Right lobe of liver (tissue), 4 donors: ENCODE data around the gene GNAL.

Experiments used
- POLR2A ChIP-seq: fragments of 450-650 bp; IDR thresholded peaks from one replicate; pipeline ENCODE4 v1.6.1; 2017; ENCODE audit warnings: antibody characterized with exemption, mild to moderate bottlenecking
- TF ChIP-seq, protein P1 (sequence below), 4 donors: fragments of 200-600 bp in 3 of 4; fragments of 450-650 bp in 1 of 4; IDR thresholded peaks; one replicate each; pipeline versions ENCODE4 v1.5.1 to v1.8.0; 2016 to 2022; ENCODE audit warnings: antibody characterized with exemption in 4 of 4, mild to moderate bottlenecking in 2 of 4
- donor health status: DM: no; HTN: no; CAD: no.
- donor health status: DM: no; HTN: no; CAD: no.
- donor health status: DM: no; HTN: yes; CAD: no.

DNA sequence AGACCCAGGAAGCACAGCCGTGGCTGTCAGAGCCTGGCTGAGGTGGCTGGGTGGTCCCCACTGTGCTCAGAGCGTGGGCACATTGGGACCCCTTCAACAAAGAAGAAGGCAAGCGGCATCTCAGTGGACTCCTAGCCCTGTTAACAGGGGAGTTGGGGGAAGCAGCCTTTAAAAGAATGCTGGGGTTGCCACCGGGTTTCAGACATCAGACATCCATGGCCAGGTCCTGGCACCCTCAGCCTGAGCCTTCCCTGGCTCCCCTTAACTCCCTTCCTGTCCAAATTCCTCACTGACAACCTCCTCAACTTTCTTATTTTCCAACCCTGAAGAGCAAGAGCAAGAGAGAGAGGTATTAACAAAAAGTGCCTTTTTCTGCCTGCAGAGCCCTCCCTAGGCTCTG is 24.8 kb upstream of the GNAL start:
- TF ChIP-seq, protein P1, sequence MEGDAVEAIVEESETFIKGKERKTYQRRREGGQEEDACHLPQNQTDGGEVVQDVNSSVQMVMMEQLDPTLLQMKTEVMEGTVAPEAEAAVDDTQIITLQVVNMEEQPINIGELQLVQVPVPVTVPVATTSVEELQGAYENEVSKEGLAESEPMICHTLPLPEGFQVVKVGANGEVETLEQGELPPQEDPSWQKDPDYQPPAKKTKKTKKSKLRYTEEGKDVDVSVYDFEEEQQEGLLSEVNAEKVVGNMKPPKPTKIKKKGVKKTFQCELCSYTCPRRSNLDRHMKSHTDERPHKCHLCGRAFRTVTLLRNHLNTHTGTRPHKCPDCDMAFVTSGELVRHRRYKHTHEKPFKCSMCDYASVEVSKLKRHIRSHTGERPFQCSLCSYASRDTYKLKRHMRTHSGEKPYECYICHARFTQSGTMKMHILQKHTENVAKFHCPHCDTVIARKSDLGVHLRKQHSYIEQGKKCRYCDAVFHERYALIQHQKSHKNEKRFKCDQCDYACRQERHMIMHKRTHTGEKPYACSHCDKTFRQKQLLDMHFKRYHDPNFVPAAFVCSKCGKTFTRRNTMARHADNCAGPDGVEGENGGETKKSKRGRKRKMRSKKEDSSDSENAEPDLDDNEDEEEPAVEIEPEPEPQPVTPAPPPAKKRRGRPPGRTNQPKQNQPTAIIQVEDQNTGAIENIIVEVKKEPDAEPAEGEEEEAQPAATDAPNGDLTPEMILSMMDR (IDR thresholded peaks at IDR 0.05), result no peak
- no peak for TF ChIP-seq POLR2A
